ENCODE results near the gene EPHB4. TPM values are rescaled to one million over a fixed set of nuclear protein-coding genes. Genes with fewer than 3 reads are reported as not detected.

EPHB4 gene
- total RNA-seq: 10 to 100 TPM; 31.2 to 42.4 (median 38.9) TPM
- long read RNA-seq, donor 1, full-length matches to known transcripts: 11 of 39 reads
- long read RNA-seq, donor 1, partial matches to known transcripts: 24 of 39 reads
- long read RNA-seq, donor 1, other reads (novel, unspliced or antisense): 4 of 39 reads
- long read RNA-seq, donor 2, partial matches to known transcripts: 4 of 5 reads
- long read RNA-seq, donor 2, other reads (novel, unspliced or antisense): 1 of 5 reads

GRCh38 chr7:100827330-100828226 lies at the start of gene EPHB4:
Gene EPHB4 (minus strand): TSS chr7:100827523. CDS start chr7:100827030, 493 bp downstream.
- Histone ChIP-seq H3K9me3 (no peaks in the 10 kb centered on the region), H3K4me1 (ENCODE audit: low read depth) (peaks cover 18% of the 10 kb centered on the region), H3K4me3 (peak within 1 kb of the TSS; percentile 42), H3K36me3 (ENCODE audit: low read depth) (no peaks in the 10 kb centered on the region)
- intact Hi-C loops (cut with DNase I, micrococcal nuclease): no loop called here
- DNase-seq (peak; percentile 79 to 85 (median 83)), ATAC-seq (peak; percentile 75)
- no peak for TF ChIP-seq CTCF (IDR thresholded peaks at IDR 0.05)

- Histone ChIP-seq H3K4me1 (ENCODE audit: low read depth) (peaks cover 23% of the 10 kb centered on the region), H3K36me3 (ENCODE audit: low read depth) (no peaks in the 10 kb centered on the region), H3K4me3 (peak overlapping the region; percentile 79), H3K9me3 (no peaks in the 10 kb centered on the region)
- ATAC-seq (peak; percentile 50), DNase-seq (no peak)
- TF ChIP-seq CTCF (IDR thresholded peaks at IDR 0.05): no peak
- intact Hi-C loops (cut with DNase I, micrococcal nuclease): no loop called here
Observed at GRCh38 chr7:100875356-100875751, 48.0 kb upstream of the EPHB4 start.

- Histone ChIP-seq H3K36me3 (ENCODE audit: low read depth) (no peaks in the 10 kb centered on the region), H3K4me1 (ENCODE audit: low read depth) (peaks cover 23% of the 10 kb centered on the region), H3K9me3 (no peaks in the 10 kb centered on the region), H3K4me3 (peak within 1 kb of the TSS; percentile 79)
- peak; percentile 98 for ATAC-seq
- TF ChIP-seq CTCF (IDR thresholded peaks at IDR 0.05): peak; percentile 50
- intact Hi-C loops (cut with DNase I, micrococcal nuclease): no loop called here
- DNase-seq: peak; percentile 99
Observed at GRCh38 chr7:100874577-100875355, 47.4 kb upstream of the EPHB4 start, which contains the start of gene SRRT. Gene SRRT (plus strand): TSS chr7:100875103. CDS start chr7:100875591, 488 bp downstream.

- intact Hi-C loops (cut with DNase I, micrococcal nuclease): no loop called here
- TF ChIP-seq CTCF (IDR thresholded peaks at IDR 0.05): no peak
- ATAC-seq (no peak), DNase-seq (peak in 1 of 3 donors; percentile 47)
- Histone ChIP-seq H3K9me3 (no peaks in the 10 kb centered on the region), H3K4me1 (ENCODE audit: low read depth) (peaks cover 23% of the 10 kb centered on the region), H3K36me3 (ENCODE audit: low read depth) (no peaks in the 10 kb centered on the region), H3K4me3 (peak overlapping the region; percentile 79)
Observed at GRCh38 chr7:100874300-100874576, 46.9 kb upstream of the EPHB4 start.

GRCh38 chr7:100873599-100874299 lies 46.4 kb upstream of the EPHB4 start:
- no peak for TF ChIP-seq CTCF (IDR thresholded peaks at IDR 0.05)
- Histone ChIP-seq H3K9me3 (no peaks in the 10 kb centered on the region), H3K36me3 (ENCODE audit: low read depth) (no peaks in the 10 kb centered on the region), H3K4me3 (no peak overlapping the region), H3K4me1 (ENCODE audit: low read depth) (peaks cover 23% of the 10 kb centered on the region)
- intact Hi-C loops (cut with DNase I, micrococcal nuclease): no loop called here
- ATAC-seq (no peak), DNase-seq (no peak)
